GM19035 (cell line): Measurements from ENCODE around the gene KCNK3.

ENCODE experiments used
- ATAC-seq: cut with Tn5 transposase; IDR thresholded peaks from one replicate; pipeline ENCODE4 v1.9.1; 2021; ENCODE audit not compliant: unreplicated experiment

KCNK3 gene

DNA sequence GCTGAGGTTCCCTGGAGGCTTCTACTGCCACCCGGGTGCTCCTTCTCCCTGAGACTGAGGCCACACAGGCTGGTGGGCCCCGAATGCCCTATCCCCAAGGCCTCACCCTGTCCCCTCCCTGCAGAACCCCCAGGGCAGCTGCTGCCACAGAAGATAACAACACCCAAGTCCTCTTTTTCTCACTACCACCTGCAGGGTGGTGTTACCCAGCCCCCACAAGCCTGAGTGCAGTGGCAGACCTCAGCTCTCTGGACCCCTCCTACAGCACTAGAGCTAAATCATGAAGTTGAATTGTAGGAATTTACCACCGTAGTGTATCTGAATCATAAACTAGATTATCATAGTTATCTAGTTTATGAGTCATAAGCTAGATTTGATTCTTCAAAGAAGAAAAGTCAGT lies 86.0 kb downstream of the KCNK3 start:
- no peak for ATAC-seq

DNA sequence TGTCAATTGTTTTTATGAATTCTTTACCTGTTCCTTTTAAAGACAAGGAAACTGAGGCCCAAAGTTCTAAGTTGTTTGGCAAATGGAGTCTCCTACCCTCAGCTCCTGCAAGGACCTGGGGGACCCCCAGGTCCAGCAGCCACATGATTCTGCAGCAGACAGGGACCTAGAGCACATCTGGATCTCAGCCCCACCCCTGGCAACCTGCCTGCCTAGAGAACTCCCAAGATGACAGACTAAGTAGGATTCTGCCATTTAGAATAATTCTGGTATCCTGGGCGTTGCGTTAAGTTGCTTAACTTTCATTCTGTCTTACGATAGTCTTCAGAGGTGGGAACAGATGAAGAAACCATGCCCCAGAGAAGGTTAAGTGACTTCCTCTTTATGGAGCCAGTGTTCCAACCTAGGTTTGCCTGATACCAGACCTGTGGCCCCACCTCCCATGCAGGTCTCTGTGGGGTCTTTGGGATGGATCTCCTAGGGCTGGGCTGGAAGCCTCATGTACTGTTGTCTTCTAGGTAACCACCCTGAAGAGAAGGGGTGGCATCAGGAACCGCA lies 87.8 kb downstream of the KCNK3 start:
- ATAC-seq = no peak
